HG02763 (cell line): ENCODE measurements around the gene ACMSD.
"Not testable (repeated sequence)": the region's sequence is repeated elsewhere in the genome, so short reads cannot be mapped to it uniquely, and the experiment has no call there.

Experiments used
- ATAC-seq: cut with Tn5 transposase; IDR thresholded peaks from one replicate; pipeline ENCODE4 v1.9.1; 2021; ENCODE audit warnings: mild to moderate bottlenecking, moderate library complexity; ENCODE audit not compliant: unreplicated experiment

The ACMSD gene

GRCh38 chr2:134905168-134905567 is 66.8 kb downstream of the ACMSD start:
- no peak for ATAC-seq

- no peak for ATAC-seq
Measured at GRCh38 chr2:134906726-134907125, 68.3 kb downstream of the ACMSD start.

GRCh38 chr2:134907441-134908116 is 69.2 kb downstream of the ACMSD start:
- ATAC-seq: not testable (repeated sequence)

- ATAC-seq: no peak
Measured at GRCh38 chr2:134910763-134911399, 72.5 kb downstream of the ACMSD start.

GRCh38 chr2:134911400-134911785 is 73.0 kb downstream of the ACMSD start:
- ATAC-seq: no peak

- ATAC-seq: no peak
Measured at GRCh38 chr2:134912361-134912760, 73.9 kb downstream of the ACMSD start.

GRCh38 chr2:134917360-134917865 is 79.0 kb downstream of the ACMSD start:
- ATAC-seq: no peak

GRCh38 chr2:134917888-134918525 is 79.6 kb downstream of the ACMSD start:
- ATAC-seq: peak; percentile 74

- peak; percentile 86 for ATAC-seq
Measured at GRCh38 chr2:134918526-134919340, 80.3 kb downstream of the ACMSD start, which contains the start of gene CCNT2. CCNT2 (plus strand) TSS chr2:134918822; CDS start chr2:134918855, 33 bp downstream.

- ATAC-seq: no peak
Measured at GRCh38 chr2:134919341-134920210, 81.2 kb downstream of the ACMSD start.

GRCh38 chr2:134924912-134925311 is 86.5 kb downstream of the ACMSD start:
- no peak for ATAC-seq

GRCh38 chr2:134926231-134926931 is 88.0 kb downstream of the ACMSD start:
- ATAC-seq: no peak

GRCh38 chr2:134927195-134927594 is 88.8 kb downstream of the ACMSD start:
- no peak for ATAC-seq

- no peak for ATAC-seq
Measured at GRCh38 chr2:134932864-134933526, 94.6 kb downstream of the ACMSD start.

- no peak for ATAC-seq
Measured at GRCh38 chr2:134933732-134934131, 95.3 kb downstream of the ACMSD start.

- ATAC-seq: no peak
Measured at GRCh38 chr2:134934150-134934549, 95.7 kb downstream of the ACMSD start.

- no peak for ATAC-seq
Measured at GRCh38 chr2:134934641-134935040, 96.2 kb downstream of the ACMSD start.

- no peak for ATAC-seq
Measured at GRCh38 chr2:134936691-134937090, 98.3 kb downstream of the ACMSD start.

- ATAC-seq: peak; percentile 69
Measured at GRCh38 chr2:134943540-134943939, 105.1 kb downstream of the ACMSD start.
